ENCODE results near the gene CCDC192.
A peak's percentile ranks its signal among the peaks of the same experiment; 100 is the strongest.

The CCDC192 gene

GRCh38 chr5:127793052-127793451, 89.9 kb downstream of the CCDC192 start:
- H3K4me3 ChIP-seq (ENCODE audit: low read depth, low read length): no peak overlapping the region
- no peak overlapping the region for H3K9ac ChIP-seq (ENCODE audit: low read depth, low read length)
- H3K27me3 ChIP-seq (ENCODE audit: control insufficient read depth, insufficient read depth, low read length): no peaks in the 10 kb centered on the region
- H3K9me3 ChIP-seq (ENCODE audit: control insufficient read depth, insufficient read depth, low read length): no peaks in the 10 kb centered on the region; the same call in 1 of the 2 replicates
- H3K36me3 ChIP-seq (ENCODE audit: control insufficient read depth, insufficient read depth, low read length): no peaks in the 10 kb centered on the region
- no peak overlapping the region for H3K27ac ChIP-seq (ENCODE audit: low read depth, low read length)
- no peaks in the 10 kb centered on the region; the same call in 1 of the 2 replicates for H3K4me1 ChIP-seq (ENCODE audit: control insufficient read depth, insufficient read depth, low read length)

GRCh38 chr5:127793879-127794278, 90.7 kb downstream of the CCDC192 start:
- Histone ChIP-seq H3K4me3 (ENCODE audit: low read depth, low read length) (no peak overlapping the region), H3K4me1 (ENCODE audit: control insufficient read depth, insufficient read depth, low read length) (no peaks in the 10 kb centered on the region; the same call in 1 of the 2 replicates), H3K9ac (ENCODE audit: low read depth, low read length) (no peak overlapping the region), H3K36me3 (ENCODE audit: control insufficient read depth, insufficient read depth, low read length) (no peaks in the 10 kb centered on the region), H3K9me3 (ENCODE audit: control insufficient read depth, insufficient read depth, low read length) (no peaks in the 10 kb centered on the region; the same call in 1 of the 2 replicates), H3K27ac (ENCODE audit: low read depth, low read length) (no peak overlapping the region), H3K27me3 (ENCODE audit: control insufficient read depth, insufficient read depth, low read length) (no peaks in the 10 kb centered on the region)

- Histone ChIP-seq H3K4me1 (ENCODE audit: control insufficient read depth, insufficient read depth, low read length) (no peaks in the 10 kb centered on the region; the same call in 1 of the 2 replicates), H3K27ac (ENCODE audit: low read depth, low read length) (no peak overlapping the region), H3K9me3 (ENCODE audit: control insufficient read depth, insufficient read depth, low read length) (no peaks in the 10 kb centered on the region; the same call in 1 of the 2 replicates), H3K9ac (ENCODE audit: low read depth, low read length) (no peak overlapping the region), H3K4me3 (ENCODE audit: low read depth, low read length) (no peak overlapping the region), H3K27me3 (ENCODE audit: control insufficient read depth, insufficient read depth, low read length) (no peaks in the 10 kb centered on the region), H3K36me3 (ENCODE audit: control insufficient read depth, insufficient read depth, low read length) (no peaks in the 10 kb centered on the region)
These were observed 93.0 kb downstream of the CCDC192 start for GRCh38 chr5:127796211-127796610.

- H3K4me1 ChIP-seq (ENCODE audit: control insufficient read depth, insufficient read depth, low read length): no peaks in the 10 kb centered on the region; the same call in 1 of the 2 replicates
- no peaks in the 10 kb centered on the region for H3K27me3 ChIP-seq (ENCODE audit: control insufficient read depth, insufficient read depth, low read length)
- H3K27ac ChIP-seq (ENCODE audit: low read depth, low read length): no peak overlapping the region
- no peaks in the 10 kb centered on the region for H3K9me3 ChIP-seq (ENCODE audit: control insufficient read depth, insufficient read depth, low read length)
- no peak overlapping the region for H3K9ac ChIP-seq (ENCODE audit: low read depth, low read length)
- H3K36me3 ChIP-seq (ENCODE audit: control insufficient read depth, insufficient read depth, low read length): no peaks in the 10 kb centered on the region
- H3K4me3 ChIP-seq (ENCODE audit: low read depth, low read length): no peak overlapping the region
These were observed 96.2 kb downstream of the CCDC192 start for GRCh38 chr5:127799293-127799905.

- no peaks in the 10 kb centered on the region for H3K27me3 ChIP-seq (ENCODE audit: control insufficient read depth, insufficient read depth, low read length)
- no peaks in the 10 kb centered on the region for H3K36me3 ChIP-seq (ENCODE audit: control insufficient read depth, insufficient read depth, low read length)
- no peak overlapping the region for H3K27ac ChIP-seq (ENCODE audit: low read depth, low read length)
- no peak overlapping the region for H3K4me3 ChIP-seq (ENCODE audit: low read depth, low read length)
- H3K4me1 ChIP-seq (ENCODE audit: control insufficient read depth, insufficient read depth, low read length): no peaks in the 10 kb centered on the region
- H3K9me3 ChIP-seq (ENCODE audit: control insufficient read depth, insufficient read depth, low read length): no peaks in the 10 kb centered on the region
- no peak overlapping the region for H3K9ac ChIP-seq (ENCODE audit: low read depth, low read length)
These were observed 98.7 kb downstream of the CCDC192 start for GRCh38 chr5:127801751-127802476.

GRCh38 chr5:127802477-127802865, 99.3 kb downstream of the CCDC192 start:
- Histone ChIP-seq H3K4me3 (ENCODE audit: low read depth, low read length) (no peak overlapping the region), H3K36me3 (ENCODE audit: control insufficient read depth, insufficient read depth, low read length) (no peaks in the 10 kb centered on the region)

GRCh38 chr5:127804886-127805426, 101.8 kb downstream of the CCDC192 start:
- H3K4me1 ChIP-seq (ENCODE audit: control insufficient read depth, insufficient read depth, low read length): peaks cover 17% of the 10 kb centered on the region
- no peak overlapping the region for H3K27ac ChIP-seq (ENCODE audit: low read depth, low read length)
- H3K4me3 ChIP-seq (ENCODE audit: low read depth, low read length): no peak overlapping the region
- no peaks in the 10 kb centered on the region for H3K9me3 ChIP-seq (ENCODE audit: control insufficient read depth, insufficient read depth, low read length)
- no peaks in the 10 kb centered on the region for H3K27me3 ChIP-seq (ENCODE audit: control insufficient read depth, insufficient read depth, low read length)
- H3K9ac ChIP-seq (ENCODE audit: low read depth, low read length): no peak overlapping the region
- no peaks in the 10 kb centered on the region for H3K36me3 ChIP-seq (ENCODE audit: control insufficient read depth, insufficient read depth, low read length)

More at GRCh38 chr5:127802477-127802865, 99.3 kb downstream of the CCDC192 start:
- H3K27me3 ChIP-seq (ENCODE audit: control insufficient read depth, insufficient read depth, low read length): no peaks in the 10 kb centered on the region
- H3K4me1 ChIP-seq (ENCODE audit: control insufficient read depth, insufficient read depth, low read length): no peaks in the 10 kb centered on the region
- no peak overlapping the region for H3K27ac ChIP-seq (ENCODE audit: low read depth, low read length)
- no peaks in the 10 kb centered on the region for H3K9me3 ChIP-seq (ENCODE audit: control insufficient read depth, insufficient read depth, low read length)
- H3K9ac ChIP-seq (ENCODE audit: low read depth, low read length): no peak overlapping the region

- Histone ChIP-seq H3K36me3 (ENCODE audit: control insufficient read depth, insufficient read depth, low read length) (no peaks in the 10 kb centered on the region), H3K9me3 (ENCODE audit: control insufficient read depth, insufficient read depth, low read length) (no peaks in the 10 kb centered on the region), H3K27ac (ENCODE audit: low read depth, low read length) (no peak overlapping the region), H3K4me3 (ENCODE audit: low read depth, low read length) (no peak overlapping the region), H3K9ac (ENCODE audit: low read depth, low read length) (no peak overlapping the region), H3K4me1 (ENCODE audit: control insufficient read depth, insufficient read depth, low read length) (peaks cover 22% of the 10 kb centered on the region), H3K27me3 (ENCODE audit: control insufficient read depth, insufficient read depth, low read length) (no peaks in the 10 kb centered on the region)
These were observed 102.3 kb downstream of the CCDC192 start for GRCh38 chr5:127805448-127805847.

GRCh38 chr5:127806776-127807175, 103.6 kb downstream of the CCDC192 start:
- no peaks in the 10 kb centered on the region for H3K9me3 ChIP-seq (ENCODE audit: control insufficient read depth, insufficient read depth, low read length)
- H3K4me3 ChIP-seq (ENCODE audit: low read depth, low read length): no peak overlapping the region
- no peak overlapping the region for H3K9ac ChIP-seq (ENCODE audit: low read depth, low read length)
- H3K36me3 ChIP-seq (ENCODE audit: control insufficient read depth, insufficient read depth, low read length): no peaks in the 10 kb centered on the region
- no peak overlapping the region for H3K27ac ChIP-seq (ENCODE audit: low read depth, low read length)
- no peaks in the 10 kb centered on the region for H3K27me3 ChIP-seq (ENCODE audit: control insufficient read depth, insufficient read depth, low read length)
- peaks cover 30% of the 10 kb centered on the region for H3K4me1 ChIP-seq (ENCODE audit: control insufficient read depth, insufficient read depth, low read length)

- peak overlapping the region; percentile 39 for H3K27ac ChIP-seq (ENCODE audit: low read depth, low read length)
These were observed 106.3 kb downstream of the CCDC192 start for GRCh38 chr5:127809533-127809932.

GRCh38 chr5:127810017-127810416, 106.8 kb downstream of the CCDC192 start:
- Histone ChIP-seq H3K27ac (ENCODE audit: low read depth, low read length) (peak overlapping the region; percentile 39), H3K36me3 (ENCODE audit: control insufficient read depth, insufficient read depth, low read length) (no peaks in the 10 kb centered on the region), H3K9ac (ENCODE audit: low read depth, low read length) (no peak overlapping the region), H3K27me3 (ENCODE audit: control insufficient read depth, insufficient read depth, low read length) (no peaks in the 10 kb centered on the region), H3K4me3 (ENCODE audit: low read depth, low read length) (0 out of 2 replicates have a peak overlapping the region, but pooled peaks have one; percentile 30), H3K9me3 (ENCODE audit: control insufficient read depth, insufficient read depth, low read length) (no peaks in the 10 kb centered on the region), H3K4me1 (ENCODE audit: control insufficient read depth, insufficient read depth, low read length) (peaks cover 49% of the 10 kb centered on the region)

More at GRCh38 chr5:127809533-127809932, 106.3 kb downstream of the CCDC192 start:
- H3K36me3 ChIP-seq (ENCODE audit: control insufficient read depth, insufficient read depth, low read length): no peaks in the 10 kb centered on the region
- no peak overlapping the region for H3K9ac ChIP-seq (ENCODE audit: low read depth, low read length)
- H3K4me3 ChIP-seq (ENCODE audit: low read depth, low read length): 0 out of 2 replicates have a peak overlapping the region, but pooled peaks have one; percentile 30
- no peaks in the 10 kb centered on the region for H3K27me3 ChIP-seq (ENCODE audit: control insufficient read depth, insufficient read depth, low read length)
- no peaks in the 10 kb centered on the region for H3K9me3 ChIP-seq (ENCODE audit: control insufficient read depth, insufficient read depth, low read length)
- peaks cover 49% of the 10 kb centered on the region for H3K4me1 ChIP-seq (ENCODE audit: control insufficient read depth, insufficient read depth, low read length)
